GM19397 (cell line): ENCODE results near the gene PARD3.
"Not testable (repeated sequence)": the region's sequence is repeated elsewhere in the genome, so short reads cannot be mapped to it uniquely, and the experiment has no call there.

Experiments
- ATAC-seq: cut with Tn5 transposase; IDR thresholded peaks from one replicate; pipeline ENCODE4 v1.9.1; 2021; ENCODE audit warnings: mild to moderate bottlenecking, moderate library complexity; ENCODE audit not compliant: unreplicated experiment

PARD3 gene

GRCh38 chr10:34654211-34654610 is 160.9 kb downstream of the PARD3 start:
- ATAC-seq, result no peak

GRCh38 chr10:34653530-34653929 is 161.6 kb downstream of the PARD3 start:
- no peak for ATAC-seq

- ATAC-seq, result no peak
Measured at GRCh38 chr10:34651416-34652195, 163.5 kb downstream of the PARD3 start.

- ATAC-seq, result peak; percentile 51
Measured at GRCh38 chr10:34650156-34650555, 164.9 kb downstream of the PARD3 start.

GRCh38 chr10:34649385-34649784 is 165.7 kb downstream of the PARD3 start:
- no peak for ATAC-seq

- ATAC-seq, result no peak
Measured at GRCh38 chr10:34648919-34649318, 166.2 kb downstream of the PARD3 start.

GRCh38 chr10:34647875-34648865 is 166.9 kb downstream of the PARD3 start:
- ATAC-seq, result no peak

GRCh38 chr10:34647160-34647559 is 167.9 kb downstream of the PARD3 start:
- no peak for ATAC-seq

GRCh38 chr10:34646331-34646730 is 168.8 kb downstream of the PARD3 start:
- no peak for ATAC-seq

GRCh38 chr10:34644815-34645214 is 170.3 kb downstream of the PARD3 start:
- not testable (repeated sequence) for ATAC-seq

- no peak for ATAC-seq
Measured at GRCh38 chr10:34644224-34644623, 170.9 kb downstream of the PARD3 start.

GRCh38 chr10:34643620-34644019 is 171.5 kb downstream of the PARD3 start:
- ATAC-seq, result no peak

GRCh38 chr10:34641913-34642558 is 173.1 kb downstream of the PARD3 start:
- ATAC-seq, result no peak

- no peak for ATAC-seq
Measured at GRCh38 chr10:34641147-34641912, 173.8 kb downstream of the PARD3 start.

- ATAC-seq, result no peak
Measured at GRCh38 chr10:34638406-34639054, 176.6 kb downstream of the PARD3 start.

GRCh38 chr10:34637418-34637911 is 177.6 kb downstream of the PARD3 start:
- peak; percentile 58 for ATAC-seq

GRCh38 chr10:34635111-34635510 is 180.0 kb downstream of the PARD3 start:
- ATAC-seq, result no peak

GRCh38 chr10:34633374-34633773 is 181.7 kb downstream of the PARD3 start:
- no peak for ATAC-seq

- no peak for ATAC-seq
Measured at GRCh38 chr10:34629084-34629483, 186.0 kb downstream of the PARD3 start.
